ENCODE results near the gene C1QTNF5. TPM values are rescaled to one million over a fixed set of nuclear protein-coding genes. Genes with fewer than 3 reads are reported as not detected.

C1QTNF5 gene
- polyA plus RNA-seq, 1 donor from 2014 or later, result not detected

GRCh38 chr11:119323532-119324033 is 17.1 kb downstream of the C1QTNF5 start:
- Histone ChIP-seq H3K27ac (ENCODE audit: low read length) (no peak overlapping the region), H3K9me3 (ENCODE audit: low read length) (no peaks in the 10 kb centered on the region), H3K4me3 (ENCODE audit: low read length) (no peak overlapping the region), H3K9ac (ENCODE audit: low read length) (no peak overlapping the region), H3K36me3 (ENCODE audit: insufficient read depth, low read length) (no peaks in the 10 kb centered on the region), H3F3A (ENCODE audit: insufficient read depth, low read length, poor library complexity, severe bottlenecking) (no peaks in the 10 kb centered on the region), H2AFZ (ENCODE audit: low read depth, low read length) (no peak overlapping the region), H3K9me2 (ENCODE audit: insufficient read depth, low read length) (no peaks in the 10 kb centered on the region), H3K4me2 (ENCODE audit: low read length) (no peak overlapping the region), H4K20me1 (ENCODE audit: insufficient read depth) (no peaks in the 10 kb centered on the region), H3K27me3 (ENCODE audit: insufficient read depth, low read depth, low read length) (no peaks in the 10 kb centered on the region), H3K79me2 (replicated peaks; ENCODE audit: insufficient read depth, low read length) (no peaks in the 10 kb centered on the region)
- TF ChIP-seq SMC3 (conservative IDR thresholded peaks at IDR 0.05; ENCODE audit: poor library complexity), result peak; percentile 58
- no peak for TF ChIP-seq TAF1 (IDR thresholded peaks at IDR 0.05; ENCODE audit: low read depth)
- TF ChIP-seq EP300 (conservative IDR thresholded peaks at IDR 0.05; ENCODE audit: poor library complexity, severe bottlenecking), result no peak
- TF ChIP-seq RAD21 (conservative IDR thresholded peaks at IDR 0.05), result peak; percentile 64
- no peak for TF ChIP-seq POLR2AphosphoS5 (IDR thresholded peaks at IDR 0.05)
- TF ChIP-seq MXI1 (conservative IDR thresholded peaks at IDR 0.05; ENCODE audit: poor library complexity, severe bottlenecking), result no peak
- TF ChIP-seq, protein P1, sequence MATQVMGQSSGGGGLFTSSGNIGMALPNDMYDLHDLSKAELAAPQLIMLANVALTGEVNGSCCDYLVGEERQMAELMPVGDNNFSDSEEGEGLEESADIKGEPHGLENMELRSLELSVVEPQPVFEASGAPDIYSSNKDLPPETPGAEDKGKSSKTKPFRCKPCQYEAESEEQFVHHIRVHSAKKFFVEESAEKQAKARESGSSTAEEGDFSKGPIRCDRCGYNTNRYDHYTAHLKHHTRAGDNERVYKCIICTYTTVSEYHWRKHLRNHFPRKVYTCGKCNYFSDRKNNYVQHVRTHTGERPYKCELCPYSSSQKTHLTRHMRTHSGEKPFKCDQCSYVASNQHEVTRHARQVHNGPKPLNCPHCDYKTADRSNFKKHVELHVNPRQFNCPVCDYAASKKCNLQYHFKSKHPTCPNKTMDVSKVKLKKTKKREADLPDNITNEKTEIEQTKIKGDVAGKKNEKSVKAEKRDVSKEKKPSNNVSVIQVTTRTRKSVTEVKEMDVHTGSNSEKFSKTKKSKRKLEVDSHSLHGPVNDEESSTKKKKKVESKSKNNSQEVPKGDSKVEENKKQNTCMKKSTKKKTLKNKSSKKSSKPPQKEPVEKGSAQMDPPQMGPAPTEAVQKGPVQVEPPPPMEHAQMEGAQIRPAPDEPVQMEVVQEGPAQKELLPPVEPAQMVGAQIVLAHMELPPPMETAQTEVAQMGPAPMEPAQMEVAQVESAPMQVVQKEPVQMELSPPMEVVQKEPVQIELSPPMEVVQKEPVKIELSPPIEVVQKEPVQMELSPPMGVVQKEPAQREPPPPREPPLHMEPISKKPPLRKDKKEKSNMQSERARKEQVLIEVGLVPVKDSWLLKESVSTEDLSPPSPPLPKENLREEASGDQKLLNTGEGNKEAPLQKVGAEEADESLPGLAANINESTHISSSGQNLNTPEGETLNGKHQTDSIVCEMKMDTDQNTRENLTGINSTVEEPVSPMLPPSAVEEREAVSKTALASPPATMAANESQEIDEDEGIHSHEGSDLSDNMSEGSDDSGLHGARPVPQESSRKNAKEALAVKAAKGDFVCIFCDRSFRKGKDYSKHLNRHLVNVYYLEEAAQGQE (IDR thresholded peaks at IDR 0.05; ENCODE audit: borderline replicate concordance), result no peak
- no peak for TF ChIP-seq EZH2 (IDR thresholded peaks at IDR 0.05; ENCODE audit: borderline replicate concordance, insufficient read depth, low read length, poor library complexity, severe bottlenecking)
- TF ChIP-seq, protein P2, sequence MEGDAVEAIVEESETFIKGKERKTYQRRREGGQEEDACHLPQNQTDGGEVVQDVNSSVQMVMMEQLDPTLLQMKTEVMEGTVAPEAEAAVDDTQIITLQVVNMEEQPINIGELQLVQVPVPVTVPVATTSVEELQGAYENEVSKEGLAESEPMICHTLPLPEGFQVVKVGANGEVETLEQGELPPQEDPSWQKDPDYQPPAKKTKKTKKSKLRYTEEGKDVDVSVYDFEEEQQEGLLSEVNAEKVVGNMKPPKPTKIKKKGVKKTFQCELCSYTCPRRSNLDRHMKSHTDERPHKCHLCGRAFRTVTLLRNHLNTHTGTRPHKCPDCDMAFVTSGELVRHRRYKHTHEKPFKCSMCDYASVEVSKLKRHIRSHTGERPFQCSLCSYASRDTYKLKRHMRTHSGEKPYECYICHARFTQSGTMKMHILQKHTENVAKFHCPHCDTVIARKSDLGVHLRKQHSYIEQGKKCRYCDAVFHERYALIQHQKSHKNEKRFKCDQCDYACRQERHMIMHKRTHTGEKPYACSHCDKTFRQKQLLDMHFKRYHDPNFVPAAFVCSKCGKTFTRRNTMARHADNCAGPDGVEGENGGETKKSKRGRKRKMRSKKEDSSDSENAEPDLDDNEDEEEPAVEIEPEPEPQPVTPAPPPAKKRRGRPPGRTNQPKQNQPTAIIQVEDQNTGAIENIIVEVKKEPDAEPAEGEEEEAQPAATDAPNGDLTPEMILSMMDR (IDR thresholded peaks at IDR 0.05; ENCODE audit: poor library complexity, severe bottlenecking), result peak; percentile 68

GRCh38 chr11:119322921-119323531 is 17.7 kb downstream of the C1QTNF5 start:
- no peaks in the 10 kb centered on the region for H3K79me2 ChIP-seq (replicated peaks; ENCODE audit: insufficient read depth, low read length)
- H2AFZ ChIP-seq (ENCODE audit: low read depth, low read length), result no peak overlapping the region
- no peaks in the 10 kb centered on the region for H3K27me3 ChIP-seq (ENCODE audit: insufficient read depth, low read depth, low read length)
- H3K4me2 ChIP-seq (ENCODE audit: low read length), result no peak overlapping the region
- no peak overlapping the region for H3K27ac ChIP-seq (ENCODE audit: low read length)
- H4K20me1 ChIP-seq (ENCODE audit: insufficient read depth), result no peaks in the 10 kb centered on the region
- H3K9me3 ChIP-seq (ENCODE audit: low read length), result no peaks in the 10 kb centered on the region
- TF ChIP-seq SMC3 (conservative IDR thresholded peaks at IDR 0.05; ENCODE audit: poor library complexity) (no peak), RAD21 (conservative IDR thresholded peaks at IDR 0.05) (no peak), TAF1 (IDR thresholded peaks at IDR 0.05; ENCODE audit: low read depth) (no peak), EZH2 (IDR thresholded peaks at IDR 0.05; ENCODE audit: borderline replicate concordance, insufficient read depth, low read length, poor library complexity, severe bottlenecking) (no peak), EP300 (conservative IDR thresholded peaks at IDR 0.05; ENCODE audit: poor library complexity, severe bottlenecking) (no peak), MXI1 (conservative IDR thresholded peaks at IDR 0.05; ENCODE audit: poor library complexity, severe bottlenecking) (no peak), POLR2AphosphoS5 (IDR thresholded peaks at IDR 0.05) (no peak)
- TF ChIP-seq, protein P1 (IDR thresholded peaks at IDR 0.05; ENCODE audit: borderline replicate concordance), result no peak
- TF ChIP-seq, protein P2 (IDR thresholded peaks at IDR 0.05; ENCODE audit: poor library complexity, severe bottlenecking), result no peak
- H3K9me2 ChIP-seq (ENCODE audit: insufficient read depth, low read length), result no peaks in the 10 kb centered on the region
- no peaks in the 10 kb centered on the region for H3F3A ChIP-seq (ENCODE audit: insufficient read depth, low read length, poor library complexity, severe bottlenecking)
- no peaks in the 10 kb centered on the region for H3K36me3 ChIP-seq (ENCODE audit: insufficient read depth, low read length)
- H3K9ac ChIP-seq (ENCODE audit: low read length), result no peak overlapping the region
- no peak overlapping the region for H3K4me3 ChIP-seq (ENCODE audit: low read length)
